Lower leg skin (tissue), 4 donors: ENCODE measurements around the gene ELOVL5. TPM values are rescaled to one million over a fixed set of nuclear protein-coding genes. Genes with fewer than 3 reads are reported as not detected.
"Not testable (repeated sequence)": the region's sequence is repeated elsewhere in the genome, so short reads cannot be mapped to it uniquely, and the experiment has no call there.

Source experiments
- DNase-seq, 2 donors: peaks; one replicate each; pipeline ENCODE4 v3.0.0-alpha.2; 2019; ENCODE audit warnings: low spot score in 2 of 2
- H3K4me3 ChIP-seq: fragments of 200-600 bp; sonication (generic); 2 replicates; pipeline ENCODE4 v1.5.1; 2017; ENCODE audit warnings: mild to moderate bottlenecking, low read depth; ENCODE audit not compliant: poor library complexity, severe bottlenecking
- POLR2A ChIP-seq, 2 donors: fragments of 450-650 bp; IDR thresholded peaks; one replicate each; pipeline ENCODE4 v1.6.1; 2016 to 2017; ENCODE audit warnings: antibody characterized with exemption in 2 of 2, mild to moderate bottlenecking in 1 of 2, moderate library complexity in 1 of 2
- WGBS, 2 donors: methylation state at CpG; one replicate each; pipeline ENCODE4 v1.1.5; 2018; 5-methylcytosine and 5-hydroxymethylcytosine counted together
- intact Hi-C: fragments of 100-400 bp; cut with DNase I; formaldehyde crosslinking; loops from one replicate; pipeline ENCODE4 v1.15.0; 2023; ENCODE audit warnings: low total_unique reads
- total RNA-seq, 4 donors: library from RNA; depleted of rRNA; stranded (reverse); fragments of >200 nt; gene quantifications; one replicate each; pipeline ENCODE4 v1.1.0, GENCODE V29; 2016
- TF ChIP-seq, protein P1 (sequence below), 3 donors: fragments of 450-650 bp; IDR thresholded peaks; one replicate each; pipeline ENCODE4 v1.5.1; 2016; ENCODE audit warnings: antibody characterized with exemption in 3 of 3, mild to moderate bottlenecking in 3 of 3, moderate library complexity in 2 of 3

ELOVL5 gene
- total RNA-seq, 4 donors from 2014 or later, result 20.7 to 45.0 (median 38.8) TPM

DNA sequence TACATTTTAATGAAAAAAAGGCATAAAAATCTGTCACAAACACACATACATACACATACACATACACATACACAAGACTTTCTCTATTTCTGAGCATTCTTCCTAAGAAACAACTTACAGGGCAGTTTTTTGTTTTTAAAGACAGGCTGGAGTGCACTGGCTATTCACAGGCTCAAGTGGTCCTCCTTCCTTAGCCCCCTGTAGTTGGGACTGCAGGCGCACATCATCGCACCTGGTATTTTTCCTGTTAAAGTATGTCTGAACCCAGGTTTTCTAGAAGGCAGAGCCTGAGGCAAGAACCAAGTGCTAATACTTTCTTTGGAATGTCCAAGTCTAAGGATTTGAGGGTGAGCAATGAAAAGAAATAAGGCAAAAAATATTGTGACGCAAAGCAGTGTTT, 41.3 kb upstream of the ELOVL5 start:
- H3K4me3 ChIP-seq, result no peak overlapping the region
- DNase-seq, result no peak
- TF ChIP-seq, protein P1, sequence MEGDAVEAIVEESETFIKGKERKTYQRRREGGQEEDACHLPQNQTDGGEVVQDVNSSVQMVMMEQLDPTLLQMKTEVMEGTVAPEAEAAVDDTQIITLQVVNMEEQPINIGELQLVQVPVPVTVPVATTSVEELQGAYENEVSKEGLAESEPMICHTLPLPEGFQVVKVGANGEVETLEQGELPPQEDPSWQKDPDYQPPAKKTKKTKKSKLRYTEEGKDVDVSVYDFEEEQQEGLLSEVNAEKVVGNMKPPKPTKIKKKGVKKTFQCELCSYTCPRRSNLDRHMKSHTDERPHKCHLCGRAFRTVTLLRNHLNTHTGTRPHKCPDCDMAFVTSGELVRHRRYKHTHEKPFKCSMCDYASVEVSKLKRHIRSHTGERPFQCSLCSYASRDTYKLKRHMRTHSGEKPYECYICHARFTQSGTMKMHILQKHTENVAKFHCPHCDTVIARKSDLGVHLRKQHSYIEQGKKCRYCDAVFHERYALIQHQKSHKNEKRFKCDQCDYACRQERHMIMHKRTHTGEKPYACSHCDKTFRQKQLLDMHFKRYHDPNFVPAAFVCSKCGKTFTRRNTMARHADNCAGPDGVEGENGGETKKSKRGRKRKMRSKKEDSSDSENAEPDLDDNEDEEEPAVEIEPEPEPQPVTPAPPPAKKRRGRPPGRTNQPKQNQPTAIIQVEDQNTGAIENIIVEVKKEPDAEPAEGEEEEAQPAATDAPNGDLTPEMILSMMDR (IDR thresholded peaks at IDR 0.05), result no peak
- no peak for TF ChIP-seq POLR2A (IDR thresholded peaks at IDR 0.05)
- WGBS, 2 donors, result 83 to 93% methylated on average over 3 of the region's 3 CpGs
- intact Hi-C loops, result no loop called here

GRCh38 chr6:53388615-53389014, 39.9 kb upstream of the ELOVL5 start:
- intact Hi-C loops, H3K4me3 ChIP-seq, DNase-seq: not testable (repeated sequence)
- WGBS, 2 donors, result 81 to 93% methylated on average over 3 of the region's 3 CpGs

DNA sequence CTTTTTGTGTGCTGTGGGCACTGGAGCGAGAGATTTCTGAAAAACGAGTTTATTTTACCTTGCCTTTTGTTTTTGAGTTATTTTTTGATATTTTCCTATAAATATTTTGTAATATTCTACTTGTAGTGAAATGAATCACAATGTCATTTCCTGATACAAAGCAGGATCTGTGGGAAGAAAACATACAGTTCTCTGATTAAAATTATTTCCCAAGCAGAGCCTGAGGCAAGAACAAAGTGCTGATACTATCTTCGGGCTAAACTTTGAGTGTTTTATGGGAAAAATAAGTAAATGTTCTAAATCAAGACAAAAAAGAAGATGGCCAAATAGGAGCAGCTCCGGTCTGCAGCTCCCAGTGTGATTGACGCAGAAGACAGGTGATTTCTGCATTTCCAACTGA, 33.7 kb upstream of the ELOVL5 start:
- 78 to 83% methylated on average over 5 of the region's 5 CpGs for WGBS, 2 donors
- intact Hi-C loops, result no loop called here
- H3K4me3 ChIP-seq, result no peak overlapping the region
- DNase-seq, result no peak
- TF ChIP-seq POLR2A (IDR thresholded peaks at IDR 0.05), result no peak
- TF ChIP-seq, protein P1 (IDR thresholded peaks at IDR 0.05), result no peak

- intact Hi-C loops, result no loop called here
- DNase-seq, result no peak
- 81 to 83% methylated on average over 7 of the region's 7 CpGs for WGBS, 2 donors
- no peak overlapping the region for H3K4me3 ChIP-seq
- TF ChIP-seq POLR2A (IDR thresholded peaks at IDR 0.05), result no peak
- TF ChIP-seq, protein P1 (IDR thresholded peaks at IDR 0.05), result no peak
Observed at GRCh38 chr6:53378208-53378607, 29.5 kb upstream of the ELOVL5 start.

- DNase-seq, result no peak
- WGBS, 2 donors, result 66 to 85% methylated on average over 3 of the region's 3 CpGs
- no peak for TF ChIP-seq POLR2A (IDR thresholded peaks at IDR 0.05)
- TF ChIP-seq, protein P1 (IDR thresholded peaks at IDR 0.05), result no peak
- H3K4me3 ChIP-seq, result no peak overlapping the region
- intact Hi-C loops, result no loop called here
Observed at GRCh38 chr6:53377793-53378192, 29.0 kb upstream of the ELOVL5 start.

DNA sequence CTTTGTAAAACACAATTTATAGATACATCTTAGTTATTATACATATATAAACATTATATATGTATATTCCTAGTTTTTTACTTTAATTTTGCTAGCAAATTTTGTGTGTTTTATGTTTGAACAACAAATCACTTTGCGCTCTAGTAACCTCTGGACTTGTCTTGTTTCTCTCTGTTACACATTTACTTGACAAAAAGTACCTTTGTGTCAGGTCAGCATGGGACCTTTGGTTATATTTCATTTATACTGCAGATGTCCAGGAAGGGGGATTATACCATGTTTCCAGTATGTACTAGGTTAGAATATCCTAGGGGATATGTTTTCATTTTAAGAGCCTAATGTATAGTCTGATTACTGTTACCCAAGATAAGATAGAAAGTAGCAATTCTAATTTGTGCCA, 28.5 kb upstream of the ELOVL5 start:
- DNase-seq, result no peak
- WGBS, 2 donors, result 95% methylated on average over 1 of the region's 1 CpG
- TF ChIP-seq, protein P1 (IDR thresholded peaks at IDR 0.05), result no peak
- TF ChIP-seq POLR2A (IDR thresholded peaks at IDR 0.05), result no peak
- no peak overlapping the region for H3K4me3 ChIP-seq
- intact Hi-C loops, result no loop called here
